Body of pancreas (tissue), 4 donors: ENCODE data around the gene BCL6B. TPM values are rescaled to one million over a fixed set of nuclear protein-coding genes. Genes with fewer than 3 reads are reported as not detected.

Experiments
- ATAC-seq: fragments of 150-250 bp; one replicate; pipeline ENCODE4 v1.9.1; 2016
- DNase-seq, 4 donors: peaks; one replicate each; pipeline ENCODE4 v3.0.0-alpha.2; 2019
- H3K27ac ChIP-seq, 4 donors: fragments of 200-600 bp; sonication (generic); 1 replicate in 3 of 4; 2 replicates in 1 of 4; pipeline versions ENCODE4 v1.5.1 to v1.6.1; 2016 to 2019; ENCODE audit warnings: mild to moderate bottlenecking in 1 of 4, mixed read lengths in 1 of 4, moderate library complexity in 1 of 4
- H3K27me3 ChIP-seq, 2 donors: fragments of 200-600 bp; sonication (generic); one replicate each; pipeline ENCODE4 v1.6.0; 2016; ENCODE audit warnings: mild to moderate bottlenecking in 1 of 2
- H3K36me3 ChIP-seq, 2 donors: fragments of 200-600 bp; sonication (generic); replicated peaks in 1 of 2; 2 replicates each; pipeline ENCODE4 v1.5.1; 2016; ENCODE audit warnings: low read depth in 2 of 2; ENCODE audit not compliant: insufficient read depth in 1 of 2
- H3K4me1 ChIP-seq: fragments of 200-600 bp; sonication (generic); one replicate; pipeline ENCODE4 v1.6.0; 2016
- H3K4me3 ChIP-seq, 2 donors: fragments of 200-600 bp; sonication (generic); 1 replicate in 1 of 2; 2 replicates in 1 of 2; pipeline ENCODE4 v1.5.1; 2016 to 2019
- H3K9me3 ChIP-seq, 3 donors: fragments of 200-600 bp; sonication (generic); 1 replicate in 2 of 3; 2 replicates in 1 of 3; pipeline ENCODE4 v1.5.1; 2016
- CTCF ChIP-seq, 7 experiments: fragments of 450-650 bp in 4 of 7; fragments of 200-600 bp in 3 of 7; sonication (generic) in 3 of 7; IDR thresholded peaks; one replicate each; pipeline ENCODE4 v1.5.1; 2016 to 2019; ENCODE audit warnings: antibody characterized with exemption in 7 of 7
- POLR2A ChIP-seq, 3 donors: fragments of 450-650 bp; IDR thresholded peaks; one replicate each; pipeline ENCODE4 v1.6.1; 2016; ENCODE audit warnings: antibody characterized with exemption in 3 of 3, mild to moderate bottlenecking in 2 of 3
- WGBS, 2 donors: methylation state at CpG; one replicate each; pipeline ENCODE4 v1.1.5; 2017; 5-methylcytosine and 5-hydroxymethylcytosine counted together
- intact Hi-C: fragments of 100-400 bp; cut with DNase I; formaldehyde crosslinking; loops from one replicate; pipeline ENCODE4 v1.15.1; 2023
- total RNA-seq, 2 donors: library from RNA; depleted of rRNA; stranded (reverse); fragments of >200 nt; gene quantifications; one replicate each; pipeline ENCODE4 v1.1.0, GENCODE V29; 2016

The BCL6B gene
- total RNA-seq, 2 donors from 2014 or later: 1.6 to 8.9 TPM

- Histone ChIP-seq H3K36me3 (peaks cover 3 to 4% of the 10 kb centered on the region in 2 donors), H3K27ac (no peak overlapping the region), H3K4me3 (no peak overlapping the region), H3K4me1 (peaks cover 19% of the 10 kb centered on the region), H3K27me3 (no peaks in the 10 kb centered on the region), H3K9me3 (no peaks in the 10 kb centered on the region)
- DNase-seq (no peak), ATAC-seq (no peak)
- intact Hi-C loops: loop anchor here (10.0 kb wide), 1 partner anchor 92 kb away; no protein-coding TSS in a partner anchor
- TF ChIP-seq POLR2A (IDR thresholded peaks at IDR 0.05) (no peak), CTCF (IDR thresholded peaks at IDR 0.05) (no peak)
- WGBS, 2 donors: 75 to 82% methylated on average over 2 of the region's 2 CpGs
Observed at GRCh38 chr17:7007143-7007542, 15.7 kb upstream of the BCL6B start.

GRCh38 chr17:7010523-7010922 is 12.3 kb upstream of the BCL6B start:
- no peak for ATAC-seq
- no peaks in the 10 kb centered on the region for H3K36me3 ChIP-seq
- peaks cover 34% of the 10 kb centered on the region for H3K4me1 ChIP-seq
- H3K9me3 ChIP-seq: no peaks in the 10 kb centered on the region
- H3K27ac ChIP-seq: no peak overlapping the region
- no peak overlapping the region for H3K4me3 ChIP-seq
- WGBS, 2 donors: 95 to 100% methylated on average over 2 of the region's 2 CpGs
- no peak for TF ChIP-seq CTCF (IDR thresholded peaks at IDR 0.05)
- TF ChIP-seq POLR2A (IDR thresholded peaks at IDR 0.05): no peak
- no peak for DNase-seq
- intact Hi-C loops: no loop called here
- H3K27me3 ChIP-seq: no peaks in the 10 kb centered on the region

- Histone ChIP-seq H3K27me3 (no peaks in the 10 kb centered on the region), H3K4me1 (peaks cover 38% of the 10 kb centered on the region), H3K36me3 (no peaks in the 10 kb centered on the region), H3K27ac (peak overlapping the region in 2 of 4 donors; percentile 96), H3K9me3 (no peaks in the 10 kb centered on the region), H3K4me3 (peak overlapping the region; percentile 32 to 76)
- intact Hi-C loops: no loop called here
- DNase-seq (no peak), ATAC-seq (no peak)
- 25 to 32% methylated on average over 14 of the region's 14 CpGs for whole genome bisulfite sequencing, 2 donors
- no peak for TF ChIP-seq CTCF (IDR thresholded peaks at IDR 0.05)
- no peak for TF ChIP-seq POLR2A (IDR thresholded peaks at IDR 0.05)
Observed at GRCh38 chr17:7011415-7011814, 11.4 kb upstream of the BCL6B start.

GRCh38 chr17:7011942-7012254 is 11.0 kb upstream of the BCL6B start:
- TF ChIP-seq CTCF (IDR thresholded peaks at IDR 0.05) (no peak), POLR2A (IDR thresholded peaks at IDR 0.05) (no peak)
- H3K27me3 ChIP-seq: no peaks in the 10 kb centered on the region
- no peaks in the 10 kb centered on the region for H3K36me3 ChIP-seq
- H3K4me1 ChIP-seq: peaks cover 38% of the 10 kb centered on the region
- intact Hi-C loops: no loop called here
- peak overlapping the region; percentile 32 to 76 for H3K4me3 ChIP-seq
- DNase-seq: no peak
- H3K27ac ChIP-seq: peak overlapping the region; percentile 94 to 97 (median 96)
- H3K9me3 ChIP-seq: no peaks in the 10 kb centered on the region
- no peak for ATAC-seq
- 0 to 1% methylated on average over 6 of the region's 6 CpGs for WGBS, 2 donors

GRCh38 chr17:7014261-7014994 is 8.4 kb upstream of the BCL6B start:
- ATAC-seq (peak; percentile 91), DNase-seq (peak; percentile 97 to 98 (median 98))
- Histone ChIP-seq H3K4me1 (peaks cover 38% of the 10 kb centered on the region), H3K36me3 (no peaks in the 10 kb centered on the region), H3K4me3 (peak overlapping the region; percentile 29 to 41), H3K27ac (peak overlapping the region; percentile 92 to 97 (median 96)), H3K27me3 (no peaks in the 10 kb centered on the region), H3K9me3 (no peaks in the 10 kb centered on the region)
- 1% methylated on average over 9 to 62 of the region's 75 CpGs for WGBS, 2 donors
- TF ChIP-seq POLR2A (IDR thresholded peaks at IDR 0.05) (peak; percentile 69 to 95 (median 92)), CTCF (IDR thresholded peaks at IDR 0.05) (peak; percentile 65 to 93 (median 78))
- intact Hi-C loops: no loop called here
